NB4 (cell line): ENCODE measurements around the gene ARHGAP4.

Experiments used
- CTCF ChIP-seq: IDR thresholded peaks from one replicate; pipeline ENCODE4 v1.5.1; 2012; ENCODE audit warnings: low read depth, low read length
- POLR2A ChIP-seq: IDR thresholded peaks from 2 replicates; pipeline ENCODE4 v1.6.1; 2011; ENCODE audit warnings: mild to moderate bottlenecking; ENCODE audit not compliant: insufficient read length; ENCODE audit errors: extremely low read depth

GRCh38 chrX:153869473-153870287 lies 56.4 kb downstream of the ARHGAP4 start:
- TF ChIP-seq CTCF: no peak
- TF ChIP-seq POLR2A: no peak
